T-helper 2 cell treated with Interferon-gamma antibody and Interleukin-4, amounts not matched to agents 5 μg/mL and 100 μg/mL, for 36 hours (primary cell): Measurements from ENCODE around the gene CRISPLD2.

ENCODE experiments used
- DNase-seq: peaks from one replicate; pipeline ENCODE4 v3.0.0; 2021; ENCODE audit warnings: low spot score
- H3K27ac Mint-ChIP-seq: one replicate; pipeline ENCODE4 v1.8.0; 2021; ENCODE audit warnings: mild to moderate bottlenecking, mixed read lengths
- H3K27me3 Mint-ChIP-seq: one replicate; pipeline ENCODE4 v1.8.0; 2021; ENCODE audit warnings: low read depth, mixed read lengths
- H3K36me3 Mint-ChIP-seq: one replicate; pipeline ENCODE4 v1.8.0; 2021; ENCODE audit warnings: low read depth, mixed read lengths
- H3K4me1 Mint-ChIP-seq: one replicate; pipeline ENCODE4 v1.8.0; 2021; ENCODE audit warnings: low read depth, mixed read lengths
- H3K4me3 Mint-ChIP-seq: one replicate; pipeline ENCODE4 v1.8.0; 2022; ENCODE audit warnings: mild to moderate bottlenecking, moderate library complexity, mixed read lengths
- H3K9me3 Mint-ChIP-seq: one replicate; pipeline ENCODE4 v1.8.0; 2021; ENCODE audit warnings: mixed read lengths

Gene CRISPLD2

GRCh38 chr16:84789431-84789830 lies 30.4 kb upstream of the CRISPLD2 start:
- Mint-ChIP-seq H3K27ac (no peak overlapping the region), H3K36me3 (no peaks in the 10 kb centered on the region), H3K4me1 (no peaks in the 10 kb centered on the region), H3K27me3 (no peaks in the 10 kb centered on the region), H3K9me3 (no peaks in the 10 kb centered on the region), H3K4me3 (no peak overlapping the region)
- no peak for DNase-seq

- Mint-ChIP-seq H3K27me3 (no peaks in the 10 kb centered on the region), H3K4me3 (no peak overlapping the region), H3K4me1 (no peaks in the 10 kb centered on the region), H3K27ac (no peak overlapping the region), H3K36me3 (no peaks in the 10 kb centered on the region), H3K9me3 (no peaks in the 10 kb centered on the region)
- no peak for DNase-seq
Observed at GRCh38 chr16:84790301-84790700, 29.5 kb upstream of the CRISPLD2 start.

DNA sequence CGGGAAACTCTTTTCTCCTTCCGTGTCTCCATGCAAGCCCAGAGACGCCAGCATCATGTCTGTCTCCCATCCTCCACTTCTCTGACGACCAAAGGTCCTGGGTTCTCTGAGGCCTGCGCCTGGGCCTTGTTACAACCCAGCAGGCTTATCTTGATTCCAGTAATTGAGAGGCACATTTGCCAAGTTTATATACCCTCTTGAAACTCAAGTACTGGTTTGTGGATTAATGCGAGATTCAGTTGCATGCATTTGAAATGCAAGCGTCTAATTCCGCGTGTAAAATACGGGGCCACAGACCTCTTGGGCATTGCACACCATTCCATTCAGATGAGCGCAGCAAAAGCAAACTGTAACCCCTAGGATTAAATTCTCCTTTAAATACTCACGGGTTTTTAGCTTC lies 28.7 kb upstream of the CRISPLD2 start:
- Mint-ChIP-seq H3K9me3 (no peaks in the 10 kb centered on the region), H3K36me3 (no peaks in the 10 kb centered on the region), H3K27me3 (no peaks in the 10 kb centered on the region), H3K4me1 (no peaks in the 10 kb centered on the region), H3K4me3 (no peak overlapping the region), H3K27ac (no peak overlapping the region)
- no peak for DNase-seq

- H3K36me3 Mint-ChIP-seq = no peaks in the 10 kb centered on the region
- H3K4me1 Mint-ChIP-seq = no peaks in the 10 kb centered on the region
- H3K4me3 Mint-ChIP-seq = no peak overlapping the region
- DNase-seq = no peak
- H3K27ac Mint-ChIP-seq = no peak overlapping the region
- H3K9me3 Mint-ChIP-seq = no peaks in the 10 kb centered on the region
- no peaks in the 10 kb centered on the region for H3K27me3 Mint-ChIP-seq
Observed at GRCh38 chr16:84791501-84791900, 28.3 kb upstream of the CRISPLD2 start.

DNA sequence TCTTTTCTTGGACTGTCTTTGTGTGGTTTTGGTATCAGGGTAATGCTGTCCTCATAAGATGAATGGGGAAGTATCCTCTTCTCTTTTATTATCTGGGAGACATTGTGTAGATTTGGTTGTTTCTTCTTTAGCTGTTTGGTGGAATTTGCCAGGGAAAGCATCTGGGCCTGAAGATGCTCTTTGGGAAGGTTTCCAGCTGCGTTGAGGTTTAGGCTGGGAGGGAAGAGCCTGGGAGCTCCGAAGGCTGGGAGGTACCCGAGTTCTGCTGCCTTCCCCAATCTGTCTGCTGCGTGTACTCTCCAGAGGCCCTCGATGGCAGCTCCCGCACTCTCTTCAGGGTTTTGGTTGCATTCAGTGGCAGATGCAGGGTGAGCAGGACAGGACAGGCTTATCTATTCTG lies 25.6 kb upstream of the CRISPLD2 start:
- no peak overlapping the region for H3K4me3 Mint-ChIP-seq
- H3K27ac Mint-ChIP-seq = no peak overlapping the region
- DNase-seq = no peak
- no peaks in the 10 kb centered on the region for H3K36me3 Mint-ChIP-seq
- no peaks in the 10 kb centered on the region for H3K4me1 Mint-ChIP-seq
- no peaks in the 10 kb centered on the region for H3K27me3 Mint-ChIP-seq
- H3K9me3 Mint-ChIP-seq = no peaks in the 10 kb centered on the region

DNA sequence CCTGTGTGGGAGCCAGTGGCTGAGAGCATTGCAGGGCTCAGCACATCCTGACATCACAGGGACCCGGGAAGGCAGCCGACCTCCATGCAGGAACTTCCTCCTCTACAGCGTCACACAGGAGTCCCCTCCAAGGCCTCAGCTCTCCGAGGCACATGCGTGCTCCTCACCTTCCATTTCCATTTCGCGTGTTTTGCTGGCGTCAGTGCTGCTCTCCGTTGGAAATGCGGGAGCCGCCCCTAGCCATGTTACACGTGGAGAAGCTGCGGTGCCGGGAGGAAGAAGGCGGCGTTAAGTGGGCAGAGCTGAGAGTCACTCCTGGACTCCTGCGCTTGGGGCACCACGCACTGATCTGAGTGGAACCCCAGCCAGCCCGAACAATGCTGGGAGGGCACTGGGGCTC lies 25.2 kb upstream of the CRISPLD2 start:
- Mint-ChIP-seq H3K36me3 (no peaks in the 10 kb centered on the region), H3K9me3 (no peaks in the 10 kb centered on the region), H3K27ac (no peak overlapping the region), H3K4me1 (no peaks in the 10 kb centered on the region), H3K4me3 (no peak overlapping the region), H3K27me3 (no peaks in the 10 kb centered on the region)
- DNase-seq = no peak

DNA sequence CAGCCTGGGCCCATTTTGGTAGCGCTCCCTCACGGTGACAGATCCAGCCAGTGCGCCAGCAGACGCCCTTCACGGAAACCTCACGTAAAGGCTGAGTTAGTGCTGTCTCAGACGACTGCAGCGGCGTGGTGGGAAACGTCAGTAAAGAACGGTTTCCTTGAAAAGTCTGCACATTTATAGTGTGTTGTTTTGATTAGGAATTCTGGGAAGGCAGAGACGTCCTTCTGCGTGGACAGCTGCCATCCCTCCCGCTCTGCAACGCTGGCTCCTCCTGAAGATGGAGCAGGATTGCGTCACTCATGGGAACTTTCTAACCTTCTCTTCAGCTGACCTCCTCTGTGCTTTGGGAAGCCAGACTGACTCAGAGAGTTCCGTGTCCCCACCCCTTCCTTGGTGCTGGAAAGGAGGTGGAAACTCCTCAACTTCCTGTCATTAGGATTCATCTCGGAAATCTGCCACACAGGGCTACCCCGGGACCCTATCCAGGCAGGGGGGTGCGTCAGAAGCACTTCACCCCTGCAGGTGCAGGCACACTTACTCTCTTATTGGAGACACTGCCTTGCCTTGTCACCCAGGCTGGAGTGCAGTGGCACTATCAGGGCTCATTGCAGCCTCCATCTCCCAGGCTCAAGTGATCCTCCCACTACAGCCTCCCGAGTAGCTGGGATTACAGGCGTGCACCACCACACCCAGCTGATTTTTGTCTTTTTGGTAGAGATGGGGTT lies 24.3 kb upstream of the CRISPLD2 start:
- Mint-ChIP-seq H3K27ac (no peak overlapping the region), H3K4me1 (no peaks in the 10 kb centered on the region), H3K27me3 (no peaks in the 10 kb centered on the region), H3K36me3 (no peaks in the 10 kb centered on the region), H3K4me3 (no peak overlapping the region), H3K9me3 (peaks cover 3% of the 10 kb centered on the region)
- no peak for DNase-seq

- Mint-ChIP-seq H3K4me3 (no peak overlapping the region), H3K4me1 (peaks cover under 1% of the 10 kb centered on the region), H3K27ac (no peak overlapping the region), H3K36me3 (no peaks in the 10 kb centered on the region), H3K27me3 (no peaks in the 10 kb centered on the region), H3K9me3 (peaks cover 10% of the 10 kb centered on the region)
- no peak for DNase-seq
Observed at GRCh38 chr16:84800158-84800978, 19.4 kb upstream of the CRISPLD2 start.

DNA sequence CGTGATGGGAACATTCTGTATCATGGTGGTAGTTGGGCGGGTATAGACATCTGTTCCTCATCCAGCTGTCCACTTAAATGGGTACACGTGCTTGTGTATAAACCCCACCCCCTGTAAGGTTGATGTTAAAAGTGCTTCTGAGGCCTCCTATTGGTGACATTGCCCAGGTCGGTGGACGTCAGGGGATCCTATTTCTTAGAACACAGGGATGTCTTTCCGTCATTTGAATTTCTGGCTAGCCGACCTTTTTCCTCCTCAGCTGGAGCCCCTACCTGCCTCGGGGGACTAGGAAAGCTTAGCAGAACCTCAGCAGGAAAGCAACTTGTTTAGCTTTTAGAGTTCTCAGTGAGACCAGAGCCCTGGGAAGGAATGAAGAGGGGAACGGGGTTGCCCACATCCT lies 16.6 kb upstream of the CRISPLD2 start:
- no peak overlapping the region for H3K27ac Mint-ChIP-seq
- H3K9me3 Mint-ChIP-seq = peaks cover 10% of the 10 kb centered on the region
- H3K36me3 Mint-ChIP-seq = no peaks in the 10 kb centered on the region
- no peaks in the 10 kb centered on the region for H3K27me3 Mint-ChIP-seq
- DNase-seq = no peak
- no peak overlapping the region for H3K4me3 Mint-ChIP-seq
- H3K4me1 Mint-ChIP-seq = peaks cover 8% of the 10 kb centered on the region

- Mint-ChIP-seq H3K36me3 (no peaks in the 10 kb centered on the region), H3K4me1 (peaks cover 8% of the 10 kb centered on the region), H3K9me3 (peaks cover 10% of the 10 kb centered on the region), H3K27me3 (no peaks in the 10 kb centered on the region), H3K4me3 (no peak overlapping the region), H3K27ac (no peak overlapping the region)
- DNase-seq = no peak
Observed at GRCh38 chr16:84804326-84804725, 15.5 kb upstream of the CRISPLD2 start.

DNA sequence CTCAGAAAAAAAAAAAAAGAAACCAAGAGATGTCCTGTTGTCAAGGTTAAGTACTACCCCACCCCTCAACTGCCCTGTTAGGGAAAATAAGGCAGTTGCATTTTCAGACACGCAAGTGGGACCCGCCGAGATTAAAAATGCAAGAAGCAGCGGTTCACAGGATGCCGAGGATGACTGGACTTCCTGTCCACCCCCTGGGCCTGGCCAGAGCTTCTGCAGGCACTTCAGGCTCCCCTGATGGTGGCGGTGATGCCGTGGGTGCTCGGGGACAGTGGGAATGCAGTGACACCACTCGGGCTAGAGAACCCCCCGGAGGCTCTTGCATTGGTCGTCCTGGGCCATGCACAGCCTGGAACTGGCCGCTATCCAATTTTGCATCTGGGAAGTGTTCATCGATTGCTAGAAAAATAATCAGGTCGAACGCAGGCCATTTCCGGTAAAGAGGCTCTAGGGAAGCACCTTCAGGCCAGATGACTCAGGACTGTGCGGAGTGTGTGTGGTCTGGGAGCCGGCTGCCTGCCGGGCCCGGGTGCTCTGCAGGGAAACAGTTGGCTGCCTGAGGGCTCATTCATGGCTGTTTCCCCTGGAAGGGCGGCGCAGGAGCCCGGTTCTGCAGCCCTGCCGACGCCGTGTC lies 13.4 kb upstream of the CRISPLD2 start:
- no peak for DNase-seq
- peaks cover 19% of the 10 kb centered on the region for H3K4me1 Mint-ChIP-seq
- no peak overlapping the region for H3K4me3 Mint-ChIP-seq

DNA sequence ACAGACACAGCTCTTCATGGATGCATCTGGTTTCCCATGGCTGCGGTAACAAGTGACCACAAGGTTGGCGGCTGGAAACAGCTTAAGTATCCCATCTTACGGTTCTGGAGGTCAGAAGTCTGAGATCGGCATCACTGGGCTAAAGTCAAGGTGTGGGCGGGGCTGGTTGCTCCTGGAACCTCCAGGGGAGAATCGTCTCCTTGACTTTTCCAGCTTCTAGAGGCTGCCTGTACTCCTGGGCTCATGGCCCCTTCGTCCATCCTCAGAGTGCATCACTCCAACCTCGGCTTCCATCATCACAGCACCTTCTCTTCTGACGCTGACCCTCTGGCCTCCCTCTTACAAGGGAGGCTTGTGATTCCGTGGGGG lies 12.9 kb upstream of the CRISPLD2 start:
- no peak for DNase-seq
- peaks cover 23% of the 10 kb centered on the region for H3K4me1 Mint-ChIP-seq
- H3K36me3 Mint-ChIP-seq = no peaks in the 10 kb centered on the region
- no peak overlapping the region for H3K4me3 Mint-ChIP-seq
- no peaks in the 10 kb centered on the region for H3K9me3 Mint-ChIP-seq
- no peaks in the 10 kb centered on the region for H3K27me3 Mint-ChIP-seq
- no peak overlapping the region for H3K27ac Mint-ChIP-seq

More for the DNA sequence above, 13.4 kb upstream of the CRISPLD2 start:
- H3K27me3 Mint-ChIP-seq = no peaks in the 10 kb centered on the region
- H3K27ac Mint-ChIP-seq = no peak overlapping the region
- H3K36me3 Mint-ChIP-seq = no peaks in the 10 kb centered on the region
- H3K9me3 Mint-ChIP-seq = no peaks in the 10 kb centered on the region

GRCh38 chr16:84807776-84808175 lies 12.0 kb upstream of the CRISPLD2 start:
- Mint-ChIP-seq H3K27me3 (no peaks in the 10 kb centered on the region), H3K27ac (no peak overlapping the region), H3K4me3 (no peak overlapping the region)

GRCh38 chr16:84808826-84809225 lies 11.0 kb upstream of the CRISPLD2 start:
- H3K4me3 Mint-ChIP-seq = no peak overlapping the region
- no peak for DNase-seq
- H3K4me1 Mint-ChIP-seq = peaks cover 23% of the 10 kb centered on the region
- peaks cover 2% of the 10 kb centered on the region for H3K27me3 Mint-ChIP-seq
- no peak overlapping the region for H3K27ac Mint-ChIP-seq
- no peaks in the 10 kb centered on the region for H3K9me3 Mint-ChIP-seq
- no peaks in the 10 kb centered on the region for H3K36me3 Mint-ChIP-seq

More at GRCh38 chr16:84807776-84808175, 12.0 kb upstream of the CRISPLD2 start:
- no peak for DNase-seq
- Mint-ChIP-seq H3K4me1 (peaks cover 23% of the 10 kb centered on the region), H3K9me3 (no peaks in the 10 kb centered on the region), H3K36me3 (no peaks in the 10 kb centered on the region)
